ENCODE data around the gene NTM. TPM values are rescaled to one million over a fixed set of nuclear protein-coding genes. Genes with fewer than 3 reads are reported as not detected.

NTM gene
- total RNA-seq, 8 experiments from 2014 or later, result 0.80 to 169 (median 18.6) TPM

DNA sequence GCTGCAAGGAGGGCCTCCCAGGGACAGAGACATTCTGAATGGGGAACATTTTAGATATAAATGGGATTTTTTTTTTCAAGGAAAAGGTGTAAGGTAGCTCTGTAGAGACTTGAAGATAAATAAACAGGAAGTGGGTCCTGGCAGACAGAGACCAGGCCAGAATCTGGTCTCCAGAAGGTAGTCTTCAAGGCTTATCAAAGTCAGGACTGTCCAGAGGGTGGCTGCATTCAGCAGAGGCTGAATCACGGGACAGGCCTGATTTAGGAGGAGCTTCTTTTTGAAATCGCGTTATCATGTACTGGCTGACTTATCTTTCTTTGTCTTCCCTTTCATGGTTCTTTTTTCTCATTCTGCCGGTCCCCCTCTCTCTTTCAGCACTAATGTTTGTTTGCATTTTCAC lies 542.9 kb downstream of the NTM start:
- H3K27ac ChIP-seq, result no peak overlapping the region
- no peak overlapping the region for H3K4me3 ChIP-seq
- in situ Hi-C loops (cut with MboI; ENCODE audit: low pct_unique_long_range_greater_than_20kb in 2 of 9, low sequenced_read_pairs in 9 of 9, unreplicated experiment in 9 of 9), result no loop called here
- ATAC-seq (replicated peaks in 6 of 8), result no peak
- WGBS, 10 experiments, result 0 to 100% (median 91%) methylated on average over 1 to 4 of the region's 4 CpGs; no CpG with 5 or more reads in 2 of the 10 experiments
- peaks cover 22 to 47% of the 10 kb centered on the region in 2 donors for H3K4me1 ChIP-seq (replicated peaks in 1 of 2)

DNA sequence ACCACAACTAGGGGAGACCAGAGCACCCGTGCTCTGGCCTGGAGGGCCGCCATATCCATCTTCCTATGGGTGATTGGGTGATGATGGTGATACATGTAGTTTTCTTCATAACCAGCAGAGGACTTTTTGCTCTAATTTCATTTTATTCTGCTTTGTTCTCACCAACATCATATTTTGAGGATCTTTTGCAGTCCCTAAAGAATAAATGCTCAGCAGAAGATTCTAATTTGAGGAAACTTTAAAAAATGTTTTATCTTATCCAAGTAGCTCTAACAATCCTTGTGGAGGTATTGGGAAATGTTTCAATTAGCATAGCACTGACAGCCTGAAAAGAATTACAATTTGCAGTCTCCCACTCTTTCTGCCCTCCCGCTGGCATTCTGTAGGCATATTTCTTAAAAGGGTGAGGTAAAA lies 544.0 kb downstream of the NTM start:
- no peak for ATAC-seq (replicated peaks in 6 of 8)
- 40 to 100% (median 86%) methylated on average over 1 to 3 of the region's 3 CpGs; no CpG with 5 or more reads in 3 of the 10 experiments for WGBS, 10 experiments
- in situ Hi-C loops (cut with MboI; ENCODE audit: low pct_unique_long_range_greater_than_20kb in 2 of 9, low sequenced_read_pairs in 9 of 9, unreplicated experiment in 9 of 9), result no loop called here
- Histone ChIP-seq H3K4me1 (replicated peaks in 1 of 2) (peaks cover 11 to 36% of the 10 kb centered on the region in 2 donors), H3K4me3 (no peak overlapping the region), H3K27ac (no peak overlapping the region)

GRCh38 chr11:131916638-131917037 lies 546.2 kb downstream of the NTM start:
- H3K4me1 ChIP-seq (replicated peaks in 1 of 2), result peaks cover 4 to 26% of the 10 kb centered on the region in 2 donors
- 82 to 100% (median 90%) methylated on average over 1 to 5 of the region's 5 CpGs; no CpG with 5 or more reads in 3 of the 10 experiments for WGBS, 10 experiments
- in situ Hi-C loops (cut with MboI; ENCODE audit: low pct_unique_long_range_greater_than_20kb in 2 of 9, low sequenced_read_pairs in 9 of 9, unreplicated experiment in 9 of 9), result no loop called here

DNA sequence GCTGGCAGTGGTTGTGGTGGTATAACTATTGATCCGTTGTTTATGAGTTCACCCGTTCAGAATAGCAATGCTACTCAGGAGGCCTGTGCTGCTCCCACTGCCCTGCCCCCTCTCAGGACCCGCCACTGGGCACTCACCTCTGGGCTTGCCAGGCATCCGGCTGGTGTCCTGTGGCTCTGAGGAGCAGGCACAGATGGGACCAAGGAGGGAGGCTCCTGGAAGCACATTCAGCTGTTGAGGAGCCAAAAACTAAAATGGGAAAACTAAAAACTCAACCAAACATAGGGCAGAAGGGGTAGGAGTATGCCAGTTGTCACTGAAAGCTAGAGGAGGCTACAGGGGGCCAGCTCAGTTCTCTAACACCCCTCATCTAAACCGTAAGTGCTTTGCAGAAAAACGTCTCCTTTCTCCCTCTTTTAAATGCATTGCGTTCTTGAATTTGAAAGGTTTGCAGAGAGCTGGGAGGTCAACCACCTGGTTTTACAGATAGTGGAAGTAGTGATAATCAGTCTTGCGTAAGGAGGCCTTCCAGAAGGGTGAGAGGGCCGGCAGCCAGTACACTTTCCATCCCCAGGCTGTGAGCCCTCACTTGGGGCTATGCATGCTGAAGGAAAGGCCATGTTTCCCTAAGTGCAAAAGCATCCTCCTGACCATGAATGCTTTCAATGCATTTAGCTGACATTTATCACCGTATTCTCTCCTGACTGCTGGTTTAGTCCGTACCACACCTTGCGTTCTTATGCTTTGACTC lies 547.4 kb downstream of the NTM start:
- in situ Hi-C loops (cut with MboI; ENCODE audit: low pct_unique_long_range_greater_than_20kb in 2 of 9, low sequenced_read_pairs in 9 of 9, unreplicated experiment in 9 of 9), result no loop called here
- Histone ChIP-seq H3K4me3 (no peak overlapping the region), H3K27ac (no peak overlapping the region), H3K4me1 (replicated peaks in 1 of 2) (peaks cover 0 to 14% of the 10 kb centered on the region in 2 donors)
- ATAC-seq (replicated peaks in 6 of 8), result no peak
- WGBS, 10 experiments, result 50 to 83% (median 71%) methylated on average over 1 to 10 of the region's 12 CpGs; no CpG with 5 or more reads in 1 of the 10 experiments

More at GRCh38 chr11:131916638-131917037, 546.2 kb downstream of the NTM start:
- Histone ChIP-seq H3K4me3 (no peak overlapping the region), H3K27ac (no peak overlapping the region)
- ATAC-seq (replicated peaks in 6 of 8), result peak in 1 of 8 experiments; percentile 71

DNA sequence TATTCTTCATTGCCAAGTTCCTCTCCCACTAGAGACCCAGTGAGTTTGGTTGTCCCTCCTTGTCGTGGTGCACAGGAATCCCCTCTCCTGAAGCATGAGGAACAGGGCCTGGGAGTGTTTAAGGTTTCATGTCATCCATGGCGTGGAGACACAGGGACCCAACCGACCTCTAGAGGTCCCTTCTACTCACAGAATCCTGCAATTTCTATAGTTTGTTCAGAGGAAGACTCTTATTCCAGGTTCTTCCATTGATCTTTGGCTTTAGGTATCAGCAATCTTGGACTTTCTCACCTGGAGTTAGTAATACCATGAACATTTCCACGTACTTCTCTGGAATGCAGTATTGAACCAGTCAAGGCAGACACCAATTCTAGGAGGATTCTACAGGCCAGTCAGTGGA lies 548.2 kb downstream of the NTM start:
- in situ Hi-C loops (cut with MboI; ENCODE audit: low pct_unique_long_range_greater_than_20kb in 2 of 9, low sequenced_read_pairs in 9 of 9, unreplicated experiment in 9 of 9), result no loop called here
- no peak for ATAC-seq (replicated peaks in 6 of 8)
- H3K27ac ChIP-seq, result no peak overlapping the region
- H3K4me1 ChIP-seq (replicated peaks in 1 of 2), result peaks cover 0 to 6% of the 10 kb centered on the region in 2 donors
- H3K4me3 ChIP-seq, result no peak overlapping the region
- 83 to 100% (median 100%) methylated on average over 1 to 3 of the region's 4 CpGs; no CpG with 5 or more reads in 5 of the 10 experiments for WGBS, 10 experiments

- Histone ChIP-seq H3K27ac (no peak overlapping the region), H3K4me1 (replicated peaks in 1 of 2) (peaks cover 6 to 9% of the 10 kb centered on the region in 2 donors), H3K4me3 (no peak overlapping the region)
- WGBS, 10 experiments, result 50 to 100% (median 86%) methylated on average over 2 to 6 of the region's 6 CpGs
- in situ Hi-C loops (cut with MboI; ENCODE audit: low pct_unique_long_range_greater_than_20kb in 2 of 9, low sequenced_read_pairs in 9 of 9, unreplicated experiment in 9 of 9), result no loop called here
- ATAC-seq (replicated peaks in 6 of 8), result no peak
Observed at GRCh38 chr11:131922220-131922619, 551.8 kb downstream of the NTM start.

DNA sequence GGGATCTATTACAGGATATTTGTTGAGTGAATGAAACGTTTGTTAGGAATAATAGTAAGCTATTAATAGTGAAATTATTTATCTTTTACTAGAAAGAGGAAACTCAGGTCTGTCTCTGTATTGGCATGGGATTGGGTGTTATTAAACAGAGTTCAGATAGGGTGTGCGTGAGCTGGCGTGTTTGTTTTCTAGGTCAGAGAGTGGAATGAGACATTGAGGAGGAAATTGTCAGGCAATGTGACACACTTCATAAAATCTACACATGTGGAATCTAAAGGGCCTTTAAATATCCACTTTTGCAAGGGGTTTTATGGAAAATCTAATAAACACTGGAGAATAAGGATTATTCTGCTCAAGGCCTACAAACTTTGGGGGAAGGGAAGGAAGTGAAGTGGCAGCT lies 552.9 kb downstream of the NTM start:
- Histone ChIP-seq H3K4me3 (no peak overlapping the region), H3K27ac (no peak overlapping the region), H3K4me1 (replicated peaks in 1 of 2) (peaks cover 6 to 9% of the 10 kb centered on the region in 2 donors)
- 0 to 95% (median 76%) methylated on average over 1 to 3 of the region's 3 CpGs; no CpG with 5 or more reads in 3 of the 10 experiments for WGBS, 10 experiments
- in situ Hi-C loops (cut with MboI; ENCODE audit: low pct_unique_long_range_greater_than_20kb in 2 of 9, low sequenced_read_pairs in 9 of 9, unreplicated experiment in 9 of 9), result no loop called here
- no peak for ATAC-seq (replicated peaks in 6 of 8)

DNA sequence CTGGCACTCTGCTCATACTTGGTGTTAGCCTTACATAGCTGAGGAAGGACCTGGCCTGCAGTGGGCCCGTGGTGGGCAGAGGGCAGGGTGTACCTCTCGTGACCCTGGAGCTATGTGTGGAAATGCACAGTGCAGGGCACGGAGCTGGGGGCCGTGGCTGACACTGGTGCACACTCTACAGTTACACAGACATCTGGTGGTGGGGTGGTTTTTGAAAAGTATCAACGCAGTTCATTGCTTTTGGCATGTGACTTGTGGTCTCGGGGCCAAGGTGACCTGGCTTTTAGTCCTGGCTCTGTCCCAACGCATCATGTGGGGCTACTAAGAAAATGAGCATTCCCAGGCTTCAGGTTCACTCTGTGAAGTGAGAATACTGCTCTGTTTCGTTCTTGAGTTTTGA lies 553.6 kb downstream of the NTM start:
- WGBS, 10 experiments, result 20 to 96% (median 80%) methylated on average over 1 to 5 of the region's 8 CpGs; no CpG with 5 or more reads in 1 of the 10 experiments
- Histone ChIP-seq H3K27ac (no peak overlapping the region), H3K4me1 (replicated peaks in 1 of 2) (peaks cover 6 to 9% of the 10 kb centered on the region in 2 donors), H3K4me3 (no peak overlapping the region)
- ATAC-seq (replicated peaks in 6 of 8), result peak in 1 of 8 experiments; percentile 21
- in situ Hi-C loops (cut with MboI; ENCODE audit: low pct_unique_long_range_greater_than_20kb in 2 of 9, low sequenced_read_pairs in 9 of 9, unreplicated experiment in 9 of 9), result no loop called here

GRCh38 chr11:131924457-131925201 lies 554.2 kb downstream of the NTM start:
- in situ Hi-C loops (cut with MboI; ENCODE audit: low pct_unique_long_range_greater_than_20kb in 2 of 9, low sequenced_read_pairs in 9 of 9, unreplicated experiment in 9 of 9), result no loop called here
- H3K4me1 ChIP-seq (replicated peaks in 1 of 2), result peaks cover 6 to 9% of the 10 kb centered on the region in 2 donors
- peak in 2 of 8 experiments; percentile 21 to 93 for ATAC-seq (replicated peaks in 6 of 8)
- no peak overlapping the region for H3K27ac ChIP-seq
- H3K4me3 ChIP-seq, result no peak overlapping the region
- 0 to 67% (median 39%) methylated on average over 1 to 4 of the region's 4 CpGs; no CpG with 5 or more reads in 1 of the 10 experiments for WGBS, 10 experiments

GRCh38 chr11:131925829-131926228 lies 555.4 kb downstream of the NTM start:
- H3K4me3 ChIP-seq, result no peak overlapping the region
- WGBS, 10 experiments, result 42 to 100% (median 96%) methylated on average over 1 to 4 of the region's 4 CpGs; no CpG with 5 or more reads in 3 of the 10 experiments
- no peak overlapping the region for H3K27ac ChIP-seq
- ATAC-seq (replicated peaks in 6 of 8), result no peak
- peaks cover 6 to 9% of the 10 kb centered on the region in 2 donors for H3K4me1 ChIP-seq (replicated peaks in 1 of 2)
- in situ Hi-C loops (cut with MboI; ENCODE audit: low pct_unique_long_range_greater_than_20kb in 2 of 9, low sequenced_read_pairs in 9 of 9, unreplicated experiment in 9 of 9), result no loop called here

DNA sequence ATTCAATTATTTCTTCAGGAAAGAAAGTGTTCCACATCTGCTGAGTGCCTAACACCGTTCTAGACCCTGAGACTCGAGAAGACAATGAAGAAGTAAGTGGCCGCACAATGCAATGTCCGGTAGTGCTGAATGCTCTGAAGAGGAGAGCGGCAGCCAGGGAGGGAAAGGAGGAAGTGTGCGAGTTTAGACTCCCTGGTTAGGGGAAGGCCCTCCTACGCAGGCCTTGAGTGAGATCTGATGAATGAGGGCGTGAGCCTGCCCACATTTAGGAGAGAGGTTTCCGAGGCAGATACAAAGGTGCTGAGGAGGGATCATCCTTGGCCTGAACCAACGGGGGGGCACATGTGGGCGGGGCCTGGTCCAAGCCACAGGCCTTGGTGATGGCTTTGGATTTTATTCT lies 558.6 kb downstream of the NTM start:
- Histone ChIP-seq H3K27ac (no peak overlapping the region), H3K4me3 (no peak overlapping the region), H3K4me1 (replicated peaks in 1 of 2) (peaks cover 6 to 9% of the 10 kb centered on the region in 2 donors)
- in situ Hi-C loops (cut with MboI; ENCODE audit: low pct_unique_long_range_greater_than_20kb in 2 of 9, low sequenced_read_pairs in 9 of 9, unreplicated experiment in 9 of 9), result no loop called here
- 54 to 100% (median 74%) methylated on average over 1 to 10 of the region's 11 CpGs; no CpG with 5 or more reads in 2 of the 10 experiments for WGBS, 10 experiments
- ATAC-seq (replicated peaks in 6 of 8), result no peak

GRCh38 chr11:131932584-131933325 lies 562.3 kb downstream of the NTM start:
- 34 to 100% (median 70%) methylated on average over 1 to 11 of the region's 13 CpGs; no CpG with 5 or more reads in 1 of the 10 experiments for WGBS, 10 experiments
- peaks cover 7 to 8% of the 10 kb centered on the region in 2 donors for H3K4me1 ChIP-seq (replicated peaks in 1 of 2)
- no peak overlapping the region for H3K4me3 ChIP-seq
- no peak overlapping the region for H3K27ac ChIP-seq
- ATAC-seq (replicated peaks in 6 of 8), result peak in 2 of 8 experiments; percentile 14 to 49
- in situ Hi-C loops (cut with MboI; ENCODE audit: low pct_unique_long_range_greater_than_20kb in 2 of 9, low sequenced_read_pairs in 9 of 9, unreplicated experiment in 9 of 9), result no loop called here
